ENCODE data around the gene BORCS8. TPM values are rescaled to one million over a fixed set of nuclear protein-coding genes. Genes with fewer than 3 reads are reported as not detected.

BORCS8 gene
- polyA plus RNA-seq, 2 of the 4 experiments (the other 2 are of a cell fraction), result 9.1 to 10.6 TPM

- ChIA-PET POLR2A (no interaction called here), CTCF (no interaction called here)
- Histone ChIP-seq H3K27ac (peak overlapping the region in 1 of 2 experiments; percentile 73; a peak in 4 of 6 replicates), H3K4me3 (no peak overlapping the region), H3K9me3 (no peaks in the 10 kb centered on the region), H3K4me1 (peaks cover 5% of the 10 kb centered on the region; the same call in 1 of the 3 replicates), H3K4me2 (no peak overlapping the region)
- ATAC-seq (no peak), DNase-seq (ENCODE audit: low read depth in 1 of 2, low spot score in 1 of 2) (no peak), FAIRE-seq (no peak)
- 65% methylated on average over 6 of the region's 8 CpGs for WGBS (ENCODE audit: missing lambda C conversion rate)
- TF ChIP-seq BCL3 (IDR thresholded peaks at IDR 0.05) (no peak), POLR2A (IDR thresholded peaks at IDR 0.05; ENCODE audit: low read length) (no peak), CBX8 (IDR thresholded peaks at IDR 0.05) (no peak), CHD4 (IDR thresholded peaks at IDR 0.05; ENCODE audit: borderline replicate concordance) (no peak), HOXB5 (CRISPR knock-in tag; IDR thresholded peaks at IDR 0.05) (no peak), RFX5 (IDR thresholded peaks at IDR 0.05) (no peak), ELK1 (IDR thresholded peaks at IDR 0.05; ENCODE audit: low read depth, low read length) (no peak)
Measured at GRCh38 chr19:19171821-19172532, 20.0 kb downstream of the BORCS8 start.

GRCh38 chr19:19170873-19171672, 20.9 kb downstream of the BORCS8 start:
- no peaks in the 10 kb centered on the region for H3K9me3 ChIP-seq
- ATAC-seq, result no peak
- WGBS (ENCODE audit: missing lambda C conversion rate), result 97% methylated on average over 5 of the region's 6 CpGs
- H3K27ac ChIP-seq, result no peak overlapping the region; a peak in 1 of 6 replicates
- ChIA-PET CTCF (no interaction called here), POLR2A (no interaction called here)
- no peak overlapping the region for H3K4me2 ChIP-seq
- no peak for DNase-seq (ENCODE audit: low read depth in 1 of 2, low spot score in 1 of 2)
- TF ChIP-seq FOSL2 (IDR thresholded peaks at IDR 0.05), result no peak
- no peak for TF ChIP-seq FOSL2 (CRISPR knock-in tag; IDR thresholded peaks at IDR 0.05)
- no peak for TF ChIP-seq ATOH8 (CRISPR knock-in tag; IDR thresholded peaks at IDR 0.05; ENCODE audit: low read depth)
- TF ChIP-seq SMC3 (IDR thresholded peaks at IDR 0.05), result no peak
- no peak for TF ChIP-seq MYC (IDR thresholded peaks at IDR 0.05; ENCODE audit: borderline replicate concordance, low read length)
- TF ChIP-seq RAD21 (conservative IDR thresholded peaks at IDR 0.05 in 1 of 2, IDR thresholded peaks at IDR 0.05 in 1 of 2), result no peak
- TF ChIP-seq FOSB (CRISPR knock-in tag; IDR thresholded peaks at IDR 0.05), result no peak
- no peak for TF ChIP-seq GATA3 (IDR thresholded peaks at IDR 0.05; ENCODE audit: borderline replicate concordance)
- no peak for TF ChIP-seq POLR2AphosphoS2 (conservative IDR thresholded peaks at IDR 0.05; ENCODE audit: low read length)
- TF ChIP-seq CHD2 (IDR thresholded peaks at IDR 0.05; ENCODE audit: low read length, partially characterized antibody), result no peak
- no peak for TF ChIP-seq KDM1A (IDR thresholded peaks at IDR 0.05; ENCODE audit: low read depth)
- TF ChIP-seq E2F6 (IDR thresholded peaks at IDR 0.05; ENCODE audit: borderline replicate concordance, low read depth), result no peak
- no peak for TF ChIP-seq REST (IDR thresholded peaks at IDR 0.05)
- TF ChIP-seq SREBF2 (IDR thresholded peaks at IDR 0.05), result no peak
- no peak for TF ChIP-seq TP53 (CRISPR knock-in tag; IDR thresholded peaks at IDR 0.05)
- TF ChIP-seq EHMT2 (IDR thresholded peaks at IDR 0.05; ENCODE audit: low read depth), result no peak
- no peak for FAIRE-seq
- peaks cover 5% of the 10 kb centered on the region; the same call in 1 of the 3 replicates for H3K4me1 ChIP-seq
- no peak overlapping the region for H3K4me3 ChIP-seq

All from A549 (cell line).